Measurements from ENCODE around the gene L3MBTL3.

- no peak for TF ChIP-seq CTCF (IDR thresholded peaks at IDR 0.05; ENCODE audit: insufficient read depth, low read length, poor library complexity, severe bottlenecking)
- TF ChIP-seq EZH2phosphoT487 (conservative IDR thresholded peaks at IDR 0.05; ENCODE audit: low read length), result no peak
These were observed 9.2 kb upstream of the L3MBTL3 start for GRCh38 chr6:130009146-130009545.

All from SU-DHL-6 (cell line).